ENCODE measurements around the gene MAPK13.

DNA sequence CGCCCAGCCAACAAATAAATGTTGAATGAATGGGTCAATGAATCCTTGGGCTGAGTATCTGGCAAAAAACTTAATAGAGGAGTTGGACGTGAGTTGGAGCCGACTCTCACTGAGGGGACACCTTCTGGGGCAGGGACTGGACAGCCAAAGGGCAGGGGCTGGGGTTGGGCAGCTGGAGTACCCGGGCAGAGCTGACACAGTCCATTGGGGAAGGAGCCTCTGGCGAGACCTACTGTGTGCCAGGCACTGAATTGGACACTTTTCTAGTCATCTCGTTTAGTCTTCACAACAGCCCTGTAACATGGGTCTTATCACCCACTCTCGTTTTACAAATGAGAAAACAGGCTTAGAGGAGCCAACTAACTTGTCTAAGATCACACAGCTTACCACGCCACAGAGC, 4.7 kb upstream of the MAPK13 start:
- TF ChIP-seq, protein P1, sequence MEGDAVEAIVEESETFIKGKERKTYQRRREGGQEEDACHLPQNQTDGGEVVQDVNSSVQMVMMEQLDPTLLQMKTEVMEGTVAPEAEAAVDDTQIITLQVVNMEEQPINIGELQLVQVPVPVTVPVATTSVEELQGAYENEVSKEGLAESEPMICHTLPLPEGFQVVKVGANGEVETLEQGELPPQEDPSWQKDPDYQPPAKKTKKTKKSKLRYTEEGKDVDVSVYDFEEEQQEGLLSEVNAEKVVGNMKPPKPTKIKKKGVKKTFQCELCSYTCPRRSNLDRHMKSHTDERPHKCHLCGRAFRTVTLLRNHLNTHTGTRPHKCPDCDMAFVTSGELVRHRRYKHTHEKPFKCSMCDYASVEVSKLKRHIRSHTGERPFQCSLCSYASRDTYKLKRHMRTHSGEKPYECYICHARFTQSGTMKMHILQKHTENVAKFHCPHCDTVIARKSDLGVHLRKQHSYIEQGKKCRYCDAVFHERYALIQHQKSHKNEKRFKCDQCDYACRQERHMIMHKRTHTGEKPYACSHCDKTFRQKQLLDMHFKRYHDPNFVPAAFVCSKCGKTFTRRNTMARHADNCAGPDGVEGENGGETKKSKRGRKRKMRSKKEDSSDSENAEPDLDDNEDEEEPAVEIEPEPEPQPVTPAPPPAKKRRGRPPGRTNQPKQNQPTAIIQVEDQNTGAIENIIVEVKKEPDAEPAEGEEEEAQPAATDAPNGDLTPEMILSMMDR (IDR thresholded peaks at IDR 0.05) = no peak
- no peak for TF ChIP-seq EZH2 (IDR thresholded peaks at IDR 0.05; ENCODE audit: borderline replicate concordance, insufficient read depth, low read depth, low read length, poor library complexity, severe bottlenecking)
